HG03460 (cell line): ENCODE measurements around the gene TBATA.
"Not testable (repeated sequence)": the region's sequence is repeated elsewhere in the genome, so short reads cannot be mapped to it uniquely, and the experiment has no call there.

Experiments
- ATAC-seq: cut with Tn5 transposase; IDR thresholded peaks from one replicate; pipeline ENCODE4 v1.9.1; 2021; ENCODE audit not compliant: unreplicated experiment

The TBATA gene

GRCh38 chr10:70779511-70780369 is 5.4 kb downstream of the TBATA start:
- no peak for ATAC-seq

- ATAC-seq: no peak
These were observed 6.1 kb downstream of the TBATA start for GRCh38 chr10:70779088-70779487.

- ATAC-seq: no peak
These were observed 6.8 kb downstream of the TBATA start for GRCh38 chr10:70778267-70778924.

- no peak for ATAC-seq
These were observed 7.9 kb downstream of the TBATA start for GRCh38 chr10:70777063-70777875.

GRCh38 chr10:70776455-70777005 is 8.6 kb downstream of the TBATA start:
- ATAC-seq: no peak

- no peak for ATAC-seq
These were observed 9.3 kb downstream of the TBATA start for GRCh38 chr10:70775679-70776454.

GRCh38 chr10:70774810-70775678 is 10.1 kb downstream of the TBATA start:
- ATAC-seq: no peak

- no peak for ATAC-seq
These were observed 11.0 kb downstream of the TBATA start for GRCh38 chr10:70773965-70774809.

GRCh38 chr10:70773461-70773860 is 11.7 kb downstream of the TBATA start:
- no peak for ATAC-seq

GRCh38 chr10:70772627-70773026 is 12.6 kb downstream of the TBATA start:
- ATAC-seq: no peak

- ATAC-seq: no peak
These were observed 13.6 kb downstream of the TBATA start for GRCh38 chr10:70771311-70772194.

- not testable (repeated sequence) for ATAC-seq
These were observed 14.7 kb downstream of the TBATA start for GRCh38 chr10:70770516-70770915.

GRCh38 chr10:70770001-70770400 is 15.2 kb downstream of the TBATA start:
- ATAC-seq: no peak

GRCh38 chr10:70769121-70769520 is 16.1 kb downstream of the TBATA start:
- no peak for ATAC-seq

GRCh38 chr10:70768026-70768685 is 17.0 kb downstream of the TBATA start:
- ATAC-seq: not testable (repeated sequence)

- no peak for ATAC-seq
These were observed 19.2 kb downstream of the TBATA start for GRCh38 chr10:70765794-70766594.
